PC-9 (cell line): ENCODE results near the gene PLA2G7. TPM values are rescaled to one million over a fixed set of nuclear protein-coding genes. Genes with fewer than 3 reads are reported as not detected.

Experiments used
- BruUV-seq: library from RNA; stranded (reverse); fragments of 400-500 nt; replicated peaks from 2 replicates; lab custom pipeline; 2021; lab: Mats Ljungman, UMichigan
- CTCF ChIA-PET: fragments of 300-600 bp; sonication (Branson Sonifier 250); formaldehyde crosslinking; loops from one replicate; lab custom pipeline; 2022; ENCODE audit warnings: antibody characterized with exemption; lab: Charles Lee
- POLR2A ChIA-PET: fragments of 300-600 bp; sonication (Branson Sonifier 250); formaldehyde crosslinking; loops from one replicate; lab custom pipeline; 2022; ENCODE audit warnings: antibody characterized with exemption; ENCODE audit not compliant: unreplicated experiment; lab: Charles Lee
- DNase-seq, 2 experiments: peaks; one replicate each; pipeline versions ENCODE4 v3.0.0 to v3.0.0-alpha.2; 2015 to 2022; ENCODE audit warnings: mixed read lengths in 1 of 2
- H2AFZ ChIP-seq: fragments of 200-600 bp; sonication (generic); 2 replicates; pipeline ENCODE4 v1.8.1; 2017; ENCODE audit warnings: antibody characterized with exemption
- H3F3A ChIP-seq: fragments of 200-600 bp; sonication (generic); 2 replicates; pipeline ENCODE4 v1.8.1; 2017; ENCODE audit warnings: antibody characterized with exemption, mild to moderate bottlenecking, low read depth; ENCODE audit not compliant: insufficient read depth
- H3K27ac ChIP-seq: fragments of 200-600 bp; sonication (generic); 2 replicates; pipeline ENCODE4 v1.6.1; 2016; ENCODE audit warnings: mixed run types
- H3K27me3 ChIP-seq: fragments of 200-600 bp; sonication (generic); 2 replicates; pipeline ENCODE4 v1.6.1; 2016; ENCODE audit warnings: low read depth, mixed run types; ENCODE audit not compliant: insufficient read depth
- H3K36me3 ChIP-seq: fragments of 200-600 bp; sonication (generic); 2 replicates; pipeline ENCODE4 v1.6.1; 2016; ENCODE audit warnings: low read depth, mixed run types
- H3K4me1 ChIP-seq: fragments of 200-600 bp; sonication (generic); replicated peaks from 2 replicates; pipeline ENCODE4 v1.6.1; 2016; ENCODE audit warnings: mixed run types; ENCODE audit not compliant: insufficient read depth
- H3K4me2 ChIP-seq: fragments of 200-600 bp; sonication (generic); 2 replicates; pipeline ENCODE4 v1.6.1; 2017; ENCODE audit warnings: mixed run types
- H3K4me3 ChIP-seq: fragments of 200-600 bp; sonication (generic); 2 replicates; pipeline ENCODE4 v1.6.1; 2016; ENCODE audit warnings: mixed run types
- H3K79me2 ChIP-seq: fragments of 200-600 bp; sonication (generic); 2 replicates; pipeline ENCODE4 v1.6.1; 2017; ENCODE audit warnings: low read depth, mixed run types
- H3K9me2 ChIP-seq: fragments of 200-600 bp; sonication (generic); 2 replicates; pipeline ENCODE4 v1.8.1; 2017; ENCODE audit warnings: mild to moderate bottlenecking; ENCODE audit not compliant: insufficient read depth
- H3K9me3 ChIP-seq: fragments of 200-600 bp; sonication (generic); 2 replicates; pipeline ENCODE4 v1.8.1; 2016; ENCODE audit warnings: low read depth; ENCODE audit not compliant: insufficient read depth
- H4K20me1 ChIP-seq: fragments of 200-600 bp; sonication (generic); 2 replicates; pipeline ENCODE4 v1.8.1; 2017; ENCODE audit not compliant: insufficient read depth
- CTCF ChIP-seq: fragments of 200-600 bp; sonication (generic); conservative IDR thresholded peaks from 2 replicates; pipeline ENCODE4 v1.6.1; 2017; ENCODE audit warnings: mixed run types, antibody characterized with exemption, mild to moderate bottlenecking, moderate library complexity
- EZH2 ChIP-seq: fragments of 200-600 bp; sonication (generic); IDR thresholded peaks from 2 replicates; pipeline ENCODE4 v1.8.0; 2017; ENCODE audit warnings: antibody characterized with exemption, low read depth
- intact Hi-C: fragments of 100-400 bp; cut with micrococcal nuclease; formaldehyde crosslinking; loops from one replicate; pipeline ENCODE4 v1.10.0; 2022; ENCODE audit not compliant: unreplicated experiment
- total RNA-seq: library from RNA; stranded (reverse); gene quantifications from 2 replicates; pipeline ENCODE4 v1.2.3, GENCODE V29; 2021

PLA2G7 gene
- total RNA-seq, 1 experiment from 2014 or later, result 0.98 TPM

DNA sequence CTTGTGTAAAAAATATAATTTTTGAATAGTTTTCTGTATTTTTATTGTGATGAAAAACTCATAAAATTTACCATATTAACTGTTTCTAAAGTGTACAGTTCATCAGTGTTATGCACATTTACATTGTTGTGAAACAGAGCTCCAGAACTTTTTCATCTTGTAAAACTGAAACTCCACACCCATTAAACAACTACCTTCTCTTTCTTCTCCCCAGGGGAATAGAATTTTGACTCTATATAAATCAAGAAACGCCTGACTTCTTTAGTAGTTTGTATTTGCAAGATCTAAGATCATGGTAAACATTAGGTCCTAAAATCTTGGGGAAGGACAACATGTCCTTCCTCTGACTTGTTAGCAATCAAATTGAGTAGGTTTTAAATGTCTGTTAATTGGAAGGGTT, 20.7 kb upstream of the PLA2G7 start:
- no peaks in the 10 kb centered on the region for H3K27me3 ChIP-seq
- H3K9me2 ChIP-seq, result no peaks in the 10 kb centered on the region
- TF ChIP-seq CTCF, result no peak
- TF ChIP-seq EZH2, result no peak
- no peak overlapping the region for H3K27ac ChIP-seq
- no peak for DNase-seq
- POLR2A ChIA-PET, result no interaction called here
- intact Hi-C loops, result no loop called here
- peaks cover 9% of the 10 kb centered on the region; the same call in 1 of the 2 replicates for H3K4me1 ChIP-seq
- no peak overlapping the region for H2AFZ ChIP-seq
- H3K36me3 ChIP-seq, result no peaks in the 10 kb centered on the region
- no TSS peak for BruUV-seq
- no peak overlapping the region for H3K4me2 ChIP-seq
- H3K79me2 ChIP-seq, result no peaks in the 10 kb centered on the region
- H3K9me3 ChIP-seq, result no peaks in the 10 kb centered on the region
- no peaks in the 10 kb centered on the region for H4K20me1 ChIP-seq
- H3F3A ChIP-seq, result no peaks in the 10 kb centered on the region
- no peak overlapping the region for H3K4me3 ChIP-seq
- CTCF ChIA-PET, result no interaction called here

- Histone ChIP-seq H3F3A (no peaks in the 10 kb centered on the region), H3K27me3 (no peaks in the 10 kb centered on the region), H3K27ac (no peak overlapping the region), H3K9me3 (no peaks in the 10 kb centered on the region), H3K9me2 (no peaks in the 10 kb centered on the region), H3K36me3 (no peaks in the 10 kb centered on the region), H4K20me1 (no peaks in the 10 kb centered on the region), H3K79me2 (no peaks in the 10 kb centered on the region), H3K4me2 (no peak overlapping the region), H3K4me1 (0 out of 2 replicates have a peak, but pooled peaks cover 3% of the 10 kb centered on the region), H2AFZ (no peak overlapping the region), H3K4me3 (no peak overlapping the region)
- DNase-seq, result no peak
- ChIA-PET CTCF (no interaction called here), POLR2A (no interaction called here)
- intact Hi-C loops, result no loop called here
- BruUV-seq, result no TSS peak
- TF ChIP-seq CTCF, result no peak
- no peak for TF ChIP-seq EZH2
Observed at GRCh38 chr6:46751658-46752057, 16.5 kb upstream of the PLA2G7 start.

DNA sequence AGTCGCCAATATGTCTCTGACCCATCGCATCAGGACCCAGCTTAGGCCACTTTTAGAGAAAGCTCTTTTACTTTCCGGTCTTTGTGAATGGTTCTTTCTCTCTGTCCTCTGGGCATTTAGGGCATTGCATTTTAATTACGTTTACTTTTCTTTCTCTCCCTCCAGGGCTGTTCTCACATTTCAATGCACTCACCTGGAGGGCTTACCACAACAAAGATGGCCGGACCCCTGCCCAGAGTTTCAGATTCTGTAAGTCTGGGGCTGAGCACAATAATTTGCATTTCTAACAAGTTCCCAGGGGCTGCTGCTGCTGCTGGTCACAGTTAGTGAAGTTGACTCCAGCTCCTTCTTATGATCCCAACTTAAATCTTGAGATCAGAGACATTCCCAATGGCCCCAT, 14.6 kb upstream of the PLA2G7 start:
- intact Hi-C loops, result no loop called here
- CTCF ChIA-PET, result interaction anchor here (0.6 kb wide), 1 partner anchor 15 kb away, joined by 3 read pairs; no protein-coding TSS in a partner anchor
- H3K79me2 ChIP-seq, result no peaks in the 10 kb centered on the region
- no peak overlapping the region for H3K27ac ChIP-seq
- H3F3A ChIP-seq, result no peaks in the 10 kb centered on the region
- no peak overlapping the region for H2AFZ ChIP-seq
- BruUV-seq, result no TSS peak
- POLR2A ChIA-PET, result interaction anchor here (0.6 kb wide), 1 partner anchor 1585 kb away, joined by 6 read pairs; no protein-coding TSS in a partner anchor
- DNase-seq, result no peak
- no peaks in the 10 kb centered on the region for H4K20me1 ChIP-seq
- no peak overlapping the region for H3K4me2 ChIP-seq
- no peak overlapping the region for H3K4me3 ChIP-seq
- H3K4me1 ChIP-seq, result no peaks in the 10 kb centered on the region
- H3K9me3 ChIP-seq, result no peaks in the 10 kb centered on the region
- TF ChIP-seq EZH2 (no peak), CTCF (no peak)
- no peaks in the 10 kb centered on the region for H3K9me2 ChIP-seq
- H3K36me3 ChIP-seq, result no peaks in the 10 kb centered on the region
- H3K27me3 ChIP-seq, result no peaks in the 10 kb centered on the region
